HG03521 (cell line): ENCODE data around the gene INPP5A.

Experiments used
- ATAC-seq: cut with Tn5 transposase; IDR thresholded peaks from one replicate; pipeline ENCODE4 v1.9.1; 2021; ENCODE audit warnings: mild to moderate bottlenecking, moderate library complexity; ENCODE audit not compliant: unreplicated experiment

The INPP5A gene

DNA sequence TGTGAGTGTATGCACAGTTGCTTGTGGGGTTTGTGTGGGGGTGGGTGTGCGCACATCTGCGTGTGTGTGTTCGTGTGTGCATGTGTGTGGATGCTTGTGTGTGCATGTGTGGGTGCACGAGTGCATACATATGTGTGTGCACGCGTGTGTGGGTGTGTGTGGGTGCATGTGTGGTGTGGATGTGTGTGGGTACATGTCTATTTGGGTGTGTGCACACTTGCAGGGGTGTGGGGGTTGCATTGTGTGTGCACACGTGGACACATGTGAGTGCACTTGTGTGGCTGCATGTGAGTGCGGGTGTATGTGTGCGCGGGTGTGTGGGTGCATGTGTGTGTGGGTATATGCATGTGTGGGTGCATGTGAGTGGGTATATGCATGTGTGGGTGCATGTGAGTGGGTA is 174.7 kb downstream of the INPP5A start:
- no peak for ATAC-seq

DNA sequence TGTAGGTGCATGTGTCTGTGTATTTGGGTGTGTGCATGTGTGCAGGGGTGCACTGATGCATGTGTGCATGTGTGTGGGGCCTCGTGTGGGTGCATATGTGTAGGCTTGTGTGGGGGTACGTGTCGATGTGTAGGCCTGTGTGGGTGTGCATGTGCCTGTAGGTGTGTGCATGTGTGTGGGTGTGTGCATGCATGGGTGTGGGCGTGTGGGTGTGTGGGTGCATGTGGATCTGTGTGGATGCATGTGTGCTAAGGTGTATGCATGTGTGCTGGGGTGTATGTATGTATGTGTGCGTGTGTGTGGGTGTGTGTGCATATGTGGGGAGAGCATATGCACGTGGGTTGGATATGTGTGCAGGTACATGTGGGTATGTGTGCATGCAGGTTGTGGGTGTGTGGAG is 175.2 kb downstream of the INPP5A start:
- ATAC-seq = no peak

DNA sequence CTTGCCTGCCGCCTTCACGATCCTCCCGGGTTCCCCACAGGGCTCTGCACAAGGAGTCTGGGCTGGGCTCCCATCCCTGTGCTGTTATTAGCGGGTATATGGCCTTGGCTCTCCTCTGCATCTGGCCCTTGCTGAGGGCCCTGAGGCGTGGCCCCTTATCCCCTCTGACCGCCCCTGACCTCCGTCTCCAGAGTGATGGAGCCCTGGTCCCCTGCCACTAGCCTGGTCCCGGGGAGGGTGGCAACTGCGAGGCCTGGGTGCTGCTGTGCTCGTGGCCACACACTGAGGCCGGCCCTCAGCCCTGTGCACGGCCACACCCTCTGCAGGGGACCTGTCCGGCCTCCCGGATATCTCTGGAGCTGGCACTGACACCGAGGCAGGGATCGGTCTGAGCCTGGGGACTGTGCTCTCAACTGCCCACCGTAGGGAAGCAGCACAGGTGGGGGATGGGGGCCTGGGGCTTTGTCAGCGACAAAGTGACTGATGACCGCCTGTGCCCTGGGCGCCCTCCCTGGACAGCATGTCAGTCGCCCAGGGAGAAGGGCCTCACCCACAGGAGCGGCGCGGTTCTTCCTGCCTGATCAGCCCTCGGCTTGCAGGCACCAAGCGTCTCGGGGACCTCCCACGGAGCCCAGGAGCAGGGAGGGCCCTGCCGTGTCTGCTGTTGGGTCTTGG is 176.0 kb downstream of the INPP5A start:
- no peak for ATAC-seq

DNA sequence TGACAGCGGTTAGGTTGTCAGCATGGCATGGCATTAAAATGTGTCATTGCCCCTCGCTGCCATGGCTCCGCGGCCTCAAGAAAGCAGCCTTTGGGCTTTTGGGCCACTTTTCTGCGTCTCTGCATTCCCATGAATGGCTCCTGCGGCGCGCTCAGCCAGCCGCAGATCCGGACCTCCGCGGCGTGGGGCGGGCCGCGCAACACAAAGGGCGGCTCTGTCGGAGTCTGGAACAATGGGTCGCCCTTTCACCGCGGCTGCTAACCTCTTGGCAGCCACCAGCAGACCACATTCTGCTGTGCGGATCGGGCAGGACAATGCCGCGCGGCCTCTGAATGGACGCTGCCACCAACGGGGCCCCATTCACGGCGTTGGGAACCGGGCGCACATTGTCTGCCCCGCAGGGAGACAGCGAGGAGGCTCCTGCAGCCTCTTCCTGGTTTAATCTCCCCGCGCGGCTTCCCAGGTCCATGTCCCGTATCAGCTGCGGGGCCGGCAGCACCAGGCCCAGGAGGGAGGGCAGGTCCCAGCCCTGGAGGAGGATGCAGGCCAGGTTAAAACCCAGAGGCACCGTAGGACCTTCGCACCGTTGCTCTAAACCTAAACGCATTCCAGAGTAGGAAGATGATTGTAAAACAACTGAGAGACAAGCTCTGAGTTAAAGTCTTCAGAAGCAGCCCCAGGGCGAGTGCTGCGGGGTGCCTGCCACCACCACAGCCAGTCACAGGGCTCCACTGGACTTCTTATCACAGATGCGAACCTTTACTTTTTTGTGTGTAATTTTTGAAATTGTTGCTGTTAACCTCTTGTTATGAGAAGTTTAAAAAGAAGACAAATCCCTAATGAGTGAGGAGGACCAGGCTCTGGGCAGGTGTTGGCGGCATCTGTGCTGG is 176.8 kb downstream of the INPP5A start:
- no peak for ATAC-seq

DNA sequence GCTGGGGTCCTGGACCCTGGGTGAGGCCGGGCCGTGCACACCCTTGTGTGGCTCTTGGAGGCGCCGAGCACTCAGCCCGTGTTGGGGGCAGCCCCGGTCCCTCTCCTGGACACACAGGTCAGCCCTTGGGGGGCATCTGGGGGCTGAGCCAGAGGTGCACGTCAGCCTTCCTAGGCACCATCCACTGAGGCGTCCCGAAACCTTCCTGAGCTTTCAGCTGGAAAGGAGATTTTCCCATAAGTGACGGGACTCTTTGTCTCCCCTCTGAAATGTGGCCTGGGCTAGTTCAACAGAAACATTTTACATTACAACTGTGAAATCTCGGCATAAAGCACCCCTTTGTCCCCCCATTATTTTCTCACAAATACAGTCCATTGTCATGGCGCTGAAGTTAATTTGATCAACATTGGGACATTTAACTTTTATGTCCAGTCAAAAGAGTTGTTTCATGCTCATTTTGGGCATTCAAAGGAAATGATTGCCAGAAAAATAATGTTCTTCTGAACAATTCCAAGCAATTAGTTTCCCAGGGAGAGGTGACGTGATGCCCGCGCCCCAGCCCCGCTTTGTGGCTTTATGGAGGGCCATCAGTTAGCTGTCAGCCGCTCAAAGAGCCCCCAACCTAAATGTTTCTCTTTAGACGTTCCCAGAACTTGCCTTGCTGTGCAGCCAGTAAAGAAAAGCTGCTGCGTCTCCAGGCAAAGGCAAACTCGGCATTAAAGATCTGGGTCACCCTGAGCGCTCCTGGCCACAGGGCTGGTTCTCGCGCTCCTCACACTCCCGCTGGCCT is 177.6 kb downstream of the INPP5A start:
- no peak for ATAC-seq

DNA sequence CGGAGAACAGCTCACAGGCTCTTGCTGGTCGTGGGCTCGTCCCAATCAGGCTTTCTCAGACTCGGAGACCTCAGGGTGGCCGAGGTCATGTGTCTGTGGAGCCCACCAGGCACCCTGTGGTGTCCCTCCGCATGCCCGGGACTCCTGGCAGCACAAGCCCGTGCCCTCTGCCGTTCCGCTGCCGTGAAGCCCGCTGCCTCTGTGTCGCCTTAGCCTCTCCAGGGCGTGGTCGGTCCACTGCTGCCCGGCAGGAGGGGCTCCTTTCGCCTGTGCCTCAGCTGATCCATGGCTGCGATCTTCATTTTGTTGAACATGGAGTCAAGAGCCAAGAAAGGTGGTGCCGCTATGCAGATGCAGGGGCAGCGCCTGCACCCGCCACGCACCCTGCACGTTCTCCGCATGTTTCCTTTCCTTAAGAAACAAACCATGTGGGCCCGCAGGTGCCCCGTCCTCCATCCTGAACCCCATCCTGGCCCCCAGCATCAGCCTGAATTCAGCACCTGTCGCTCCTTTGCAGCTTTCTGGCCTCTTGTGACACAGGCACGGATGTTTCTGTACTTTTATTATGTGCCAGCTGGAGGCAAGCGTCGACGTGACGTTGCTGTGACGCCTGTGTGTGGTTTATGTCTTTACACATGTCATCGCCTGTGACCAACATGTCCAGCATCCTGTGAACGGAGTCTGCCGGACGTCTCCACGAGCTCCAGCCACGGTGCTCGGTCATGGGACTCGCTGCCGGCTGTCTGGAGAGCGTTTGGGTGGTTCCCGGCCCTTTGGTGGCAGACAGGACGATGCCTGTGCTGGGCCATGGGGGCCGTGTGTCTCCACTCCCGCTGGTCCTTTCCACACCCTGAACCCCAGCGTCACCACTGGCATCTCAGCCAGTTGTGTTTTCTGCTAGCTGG is 178.4 kb downstream of the INPP5A start:
- no peak for ATAC-seq

DNA sequence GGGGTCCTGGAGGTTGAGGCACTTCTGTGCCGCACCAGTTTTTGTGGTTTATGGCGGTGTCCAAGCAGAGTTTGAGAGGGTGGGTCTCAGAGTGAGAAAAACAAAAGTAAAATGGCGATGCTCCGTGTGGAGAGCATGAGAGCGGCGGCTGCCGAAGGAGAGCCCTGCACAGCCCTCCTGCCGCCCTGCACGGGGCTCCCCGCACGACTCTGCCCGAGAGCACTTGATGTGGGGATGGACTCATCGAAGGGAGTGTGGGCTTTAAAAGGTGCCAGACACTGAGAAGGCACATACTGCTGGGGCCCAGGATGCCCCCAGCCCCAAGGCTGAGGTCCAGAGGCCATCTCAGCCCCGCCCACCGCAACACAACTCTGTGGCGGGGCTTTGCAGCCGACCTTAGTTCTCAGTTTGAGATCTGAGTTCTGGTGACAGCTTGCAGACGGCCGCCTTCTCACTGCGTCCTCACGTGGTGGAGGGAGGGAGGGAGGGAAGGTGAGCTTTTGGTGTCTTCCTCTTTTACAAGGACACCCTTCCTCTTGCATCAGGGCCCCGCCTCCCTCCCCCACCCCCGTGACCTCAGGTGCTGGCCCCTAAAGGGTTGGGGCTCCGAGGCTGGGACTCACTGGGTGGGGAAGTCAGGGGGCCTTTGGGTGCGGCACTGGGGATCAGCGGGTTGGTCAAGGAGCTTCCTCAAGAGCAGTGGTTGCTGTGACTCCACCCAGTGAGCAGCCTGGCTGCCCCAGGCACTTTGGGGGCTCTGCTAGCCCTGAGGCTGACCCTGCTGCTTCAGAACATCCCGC is 179.3 kb downstream of the INPP5A start:
- no peak for ATAC-seq

DNA sequence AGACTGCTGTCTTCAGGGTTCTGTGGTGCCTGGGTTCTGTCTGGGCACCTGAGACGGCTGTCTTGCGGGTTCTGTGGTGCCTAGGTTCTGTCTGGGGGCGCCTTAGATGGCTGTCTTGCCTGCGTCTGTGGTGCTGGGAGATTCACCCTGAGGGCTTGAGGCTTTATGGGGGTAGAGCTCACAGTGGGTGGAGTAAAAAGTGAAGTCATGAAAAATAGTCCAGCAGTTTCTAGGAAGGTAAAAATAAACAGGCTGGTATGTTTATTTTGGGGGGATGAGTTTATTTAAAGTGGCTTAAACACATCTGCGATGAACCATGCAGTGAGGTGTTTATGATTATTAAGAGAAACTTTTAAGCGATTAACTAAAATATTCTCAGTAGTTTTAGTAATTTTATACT is 184.1 kb downstream of the INPP5A start:
- ATAC-seq = no peak

DNA sequence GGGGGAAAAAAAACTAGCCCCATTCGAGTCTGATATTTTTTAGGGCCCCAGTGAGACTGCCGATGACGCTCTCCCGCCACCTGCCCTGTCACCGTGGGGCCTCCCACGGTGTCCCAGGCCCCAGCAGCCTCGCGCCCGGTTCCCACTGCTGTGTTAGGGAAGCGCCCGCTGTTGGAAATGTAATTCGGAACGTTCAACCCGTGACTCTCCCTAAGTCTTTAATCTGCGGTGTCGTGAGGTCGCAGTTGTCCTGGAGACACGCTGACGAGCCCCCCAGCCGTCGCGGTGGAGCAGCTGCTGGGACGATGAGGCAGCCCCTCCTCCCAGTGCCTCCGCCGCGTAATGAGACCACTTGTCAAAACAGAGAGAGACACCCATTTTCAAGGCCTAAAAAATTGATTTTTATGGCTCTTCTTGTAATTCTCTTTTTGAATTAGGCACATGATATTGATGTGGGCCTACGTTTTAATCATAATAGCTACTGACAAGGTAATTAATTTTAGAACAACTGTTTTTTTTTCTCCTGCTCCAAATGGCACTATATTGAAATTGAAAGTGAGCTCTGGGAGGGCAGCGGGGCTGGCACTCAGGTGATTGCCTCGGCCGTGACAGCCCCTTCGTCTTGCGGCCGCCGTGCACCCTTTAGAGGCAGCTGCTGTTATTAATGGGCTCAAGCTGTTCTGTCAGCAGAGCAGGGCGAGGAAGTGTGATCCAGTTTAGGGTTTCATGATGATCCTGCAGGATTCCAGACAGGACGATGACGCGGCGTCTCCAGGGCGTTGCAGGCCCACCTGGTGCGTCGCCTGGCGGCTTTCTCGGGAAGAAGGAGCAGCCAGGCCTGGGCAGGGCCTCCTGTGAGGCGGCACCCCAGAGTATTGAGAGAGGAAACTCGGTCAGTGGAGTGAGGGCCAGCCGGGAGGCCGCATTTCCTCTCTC is 185.1 kb downstream of the INPP5A start:
- ATAC-seq = no peak

DNA sequence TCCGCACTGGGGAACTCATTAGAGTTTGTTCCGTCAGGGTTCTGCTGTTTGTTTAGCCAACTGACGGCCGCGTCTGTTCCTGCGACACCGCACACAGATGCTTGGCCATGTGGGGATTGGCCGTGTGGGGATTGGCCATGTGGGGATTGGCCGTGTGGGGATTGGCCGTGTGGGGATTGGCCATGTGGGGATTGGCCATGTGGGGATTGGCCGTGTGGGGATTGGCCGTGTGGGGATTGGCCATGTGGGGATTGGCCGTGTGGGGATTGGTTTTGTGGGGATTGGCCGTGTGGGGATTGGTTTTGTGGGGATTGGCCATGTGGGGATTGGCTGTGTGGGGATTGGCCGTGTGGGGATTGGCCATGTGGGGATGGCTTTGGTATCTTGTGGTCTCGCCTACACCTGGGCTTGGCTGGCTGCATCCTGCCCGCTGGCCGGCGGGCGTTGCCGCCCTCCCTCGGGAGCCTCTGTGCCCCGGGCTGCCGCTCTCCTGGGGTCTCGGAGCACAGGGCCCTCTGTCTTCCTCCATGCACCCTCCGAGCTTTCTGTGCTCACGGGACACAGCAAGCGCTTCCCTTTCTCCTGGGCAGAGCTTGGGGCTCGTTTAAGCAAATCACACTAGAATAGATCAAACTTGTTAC is 185.9 kb downstream of the INPP5A start:
- ATAC-seq = no peak

DNA sequence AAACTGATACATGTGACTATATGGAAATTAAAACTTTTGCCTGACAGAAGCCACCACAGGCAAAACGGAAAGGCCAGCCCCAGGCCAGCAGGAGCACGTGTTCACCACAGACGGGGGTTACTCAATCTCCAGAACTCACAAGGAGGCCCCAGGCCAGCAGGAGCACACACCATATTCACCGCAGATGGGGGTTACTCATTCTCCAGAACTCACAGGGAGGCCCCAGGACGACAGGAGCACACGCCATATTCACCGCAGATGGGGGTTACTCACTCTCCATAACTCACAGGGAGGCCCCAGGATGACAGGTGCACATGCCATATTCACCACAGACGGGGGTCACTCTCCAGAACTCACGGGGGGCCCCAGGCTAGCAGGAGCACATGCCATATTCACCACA is 186.9 kb downstream of the INPP5A start:
- ATAC-seq = no peak

DNA sequence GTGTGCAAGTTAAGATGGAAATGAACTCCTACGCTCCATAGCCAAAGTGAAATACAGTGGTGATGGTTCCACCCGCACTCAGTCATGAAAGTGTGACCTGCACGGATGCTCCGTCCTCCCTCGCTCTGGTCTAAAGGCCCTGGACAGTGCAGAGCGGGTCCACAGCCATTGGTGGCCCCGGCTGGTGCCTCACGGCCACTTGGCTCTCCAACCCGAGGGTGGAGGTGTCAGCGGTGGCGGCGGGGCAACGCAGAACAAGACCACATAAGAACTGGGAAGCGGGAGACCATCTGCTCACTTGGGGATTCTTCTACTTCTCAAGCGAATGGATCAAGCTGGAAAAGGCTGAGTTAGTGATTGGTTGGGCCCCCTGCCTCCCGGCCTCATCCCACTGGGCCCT is 187.6 kb downstream of the INPP5A start:
- no peak for ATAC-seq

DNA sequence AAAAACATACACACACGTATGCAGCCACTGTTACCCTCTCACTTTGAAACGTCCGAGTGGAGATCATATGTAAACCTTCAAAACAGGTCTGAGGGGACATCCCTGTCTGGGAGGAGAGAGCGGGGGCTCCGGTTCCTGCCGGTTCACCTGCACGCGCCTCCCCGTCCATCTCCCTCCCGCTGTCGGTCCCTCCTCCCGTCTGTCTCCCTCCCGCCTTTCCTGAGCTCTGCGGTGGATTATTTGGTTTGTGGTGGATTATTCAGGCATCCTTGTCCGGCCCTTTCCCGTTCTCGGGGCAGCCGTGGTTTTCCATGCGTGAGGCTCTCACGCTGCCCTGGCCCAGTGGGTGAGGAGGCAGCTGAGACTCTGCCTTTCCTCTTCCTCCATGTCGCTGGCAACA is 188.6 kb downstream of the INPP5A start:
- no peak for ATAC-seq

DNA sequence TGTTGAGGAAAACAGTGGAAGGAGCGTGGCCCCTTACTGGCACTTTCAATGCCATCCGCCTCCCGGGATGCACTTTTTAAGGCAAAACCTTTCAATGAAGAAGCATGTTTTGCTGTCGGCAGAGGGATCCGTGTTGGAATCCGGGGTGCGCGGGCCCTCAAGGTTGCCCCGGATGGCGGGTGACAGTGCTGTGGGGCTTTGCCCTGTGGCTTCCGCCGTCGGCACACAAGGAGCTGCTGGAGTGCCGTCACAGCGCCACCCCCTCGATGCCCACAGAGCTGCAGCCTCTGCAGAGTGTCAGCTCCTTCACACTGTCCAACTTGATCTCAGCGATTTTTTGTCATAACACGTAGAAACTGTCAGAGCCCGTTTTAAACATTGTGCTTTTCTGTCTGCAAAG is 189.4 kb downstream of the INPP5A start:
- no peak for ATAC-seq

DNA sequence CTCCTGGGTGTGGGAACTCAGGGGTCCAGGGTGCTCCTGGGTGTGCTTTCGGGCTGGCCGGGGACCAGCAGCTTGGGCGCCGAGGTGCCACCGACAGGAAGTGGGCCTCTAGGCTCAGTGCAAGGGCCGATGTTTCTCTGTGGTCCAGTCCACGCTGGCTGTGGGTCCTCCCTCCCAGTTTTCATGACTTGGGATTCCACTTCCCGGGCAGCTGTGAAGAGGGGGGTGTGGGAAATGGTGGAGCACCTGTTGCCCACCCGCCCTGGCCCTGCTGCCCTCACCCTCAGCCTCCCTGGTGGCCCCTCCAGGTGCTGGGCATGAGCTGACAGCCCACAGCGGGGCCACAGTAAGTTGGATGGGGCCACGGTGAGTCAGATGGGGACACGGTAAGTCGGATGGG is 189.8 kb downstream of the INPP5A start:
- no peak for ATAC-seq

DNA sequence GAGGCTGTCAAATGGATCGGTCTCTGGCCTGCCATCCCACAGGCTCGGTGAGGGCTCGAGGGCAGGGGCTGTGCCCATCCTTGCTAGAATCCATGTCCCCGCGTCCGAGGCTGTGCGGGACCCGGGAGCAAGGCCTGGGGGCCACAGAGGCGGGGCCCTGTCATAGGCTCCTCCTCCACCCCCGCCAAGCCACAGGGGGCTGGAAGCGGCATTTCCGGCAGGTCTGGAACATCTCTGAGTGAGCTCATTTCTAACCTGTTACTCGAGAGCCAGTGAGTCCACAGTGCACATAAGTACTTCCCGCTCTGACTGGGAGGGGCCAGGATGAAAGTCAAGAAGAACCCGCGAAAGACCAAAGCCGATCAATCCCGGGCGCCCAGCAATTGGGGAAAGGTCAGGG is 190.7 kb downstream of the INPP5A start:
- no peak for ATAC-seq

DNA sequence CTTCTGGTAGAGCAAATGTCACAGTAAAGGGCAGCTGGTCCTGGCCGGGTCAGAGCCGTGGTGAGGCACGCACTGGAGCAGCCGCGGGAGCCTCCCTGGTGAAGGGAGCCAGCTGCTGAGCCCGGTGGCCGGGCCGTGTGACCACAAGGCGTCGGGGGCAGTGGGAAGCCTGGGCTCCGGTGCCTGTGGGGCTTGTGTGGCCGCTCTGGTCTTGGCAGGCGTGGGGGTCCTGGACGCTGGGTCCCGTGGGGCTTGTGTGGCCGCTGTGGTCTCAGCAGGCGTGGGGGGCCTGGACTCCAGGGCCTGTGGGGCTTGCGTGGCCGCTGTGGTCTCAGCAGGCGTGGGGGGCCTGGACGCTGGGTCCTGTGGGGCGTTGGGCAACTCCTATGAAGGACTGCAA is 191.2 kb downstream of the INPP5A start:
- no peak for ATAC-seq
